CD14-positive monocyte (primary cell): ENCODE data around the gene MRPL42. TPM values are rescaled to one million over a fixed set of nuclear protein-coding genes. Genes with fewer than 3 reads are reported as not detected.
A peak's percentile ranks its signal among the peaks of the same experiment; 100 is the strongest.

ENCODE experiments used
- DNase-seq, 3 donors: peaks; one replicate each; pipeline ENCODE4 v3.0.0-alpha.2; 2011 to 2022
- H2AFZ ChIP-seq: 2 replicates; pipeline ENCODE4 v1.6.0; 2012; ENCODE audit warnings: mild to moderate bottlenecking, low read depth, low read length, inconsistent platforms; ENCODE audit not compliant: insufficient read depth, poor library complexity, severe bottlenecking
- H3K27ac ChIP-seq, 2 donors: 1 replicate in 1 of 2; 2 replicates in 1 of 2; pipeline ENCODE4 v1.5.1; 2012 to 2013; ENCODE audit warnings: low read length in 2 of 2, control low read depth in 1 of 2, inconsistent platforms in 1 of 2, low read depth in 1 of 2, mild to moderate bottlenecking in 1 of 2
- H3K27me3 ChIP-seq, 2 donors: one replicate each; pipeline versions ENCODE4 v1.6.0 to v1.6.1; 2011 to 2013; ENCODE audit warnings: low read length in 2 of 2; ENCODE audit not compliant: control insufficient read depth in 2 of 2, insufficient read depth in 2 of 2
- H3K36me3 ChIP-seq, 2 donors: replicated peaks in 1 of 2; 1 replicate in 1 of 2; 2 replicates in 1 of 2; pipeline versions ENCODE4 v1.5.1 to v1.6.1; 2012 to 2013; ENCODE audit warnings: low read length in 2 of 2, control low read depth in 1 of 2, inconsistent platforms in 1 of 2, mild to moderate bottlenecking in 1 of 2; ENCODE audit not compliant: insufficient read depth in 2 of 2, control insufficient read depth in 1 of 2
- H3K4me1 ChIP-seq, 2 donors: 1 replicate in 1 of 2; 2 replicates in 1 of 2; pipeline versions ENCODE4 v1.5.1 to v1.6.1; 2012 to 2013; ENCODE audit warnings: low read length in 2 of 2, control low read depth in 1 of 2, inconsistent platforms in 1 of 2, mild to moderate bottlenecking in 1 of 2, moderate library complexity in 1 of 2; ENCODE audit not compliant: insufficient read depth in 2 of 2, control insufficient read depth in 1 of 2
- H3K4me2 ChIP-seq: replicated peaks from 2 replicates; pipeline ENCODE3; 2012; ENCODE audit warnings: low read length, moderate library complexity, mild to moderate bottlenecking; ENCODE audit not compliant: poor library complexity, severe bottlenecking; ENCODE audit errors: extremely low read depth
- H3K4me3 ChIP-seq, 3 experiments: fragments of 200-600 bp in 1 of 3; sonication (generic) in 1 of 3; replicated peaks in 1 of 3; 1 replicate in 2 of 3; 2 replicates in 1 of 3; pipeline ENCODE4 v1.5.1; 2011 to 2013; ENCODE audit warnings: low read length in 3 of 3, mild to moderate bottlenecking in 3 of 3, control low read depth in 2 of 3, low read depth in 2 of 3, inconsistent platforms in 1 of 3, moderate library complexity in 1 of 3
- H3K79me2 ChIP-seq: 2 replicates; pipeline ENCODE4 v1.6.0; 2012; ENCODE audit warnings: mild to moderate bottlenecking, control low read depth, inconsistent platforms, low read length, moderate library complexity; ENCODE audit not compliant: insufficient read depth
- H3K9ac ChIP-seq: 2 replicates; pipeline ENCODE4 v1.6.0; 2017; ENCODE audit warnings: low read length, mild to moderate bottlenecking; ENCODE audit not compliant: insufficient read depth, poor library complexity, severe bottlenecking
- H3K9me3 ChIP-seq, 2 donors: replicated peaks in 1 of 2; 1 replicate in 1 of 2; 2 replicates in 1 of 2; pipeline versions ENCODE4 v1.5.1 to v1.6.1; 2012 to 2013; ENCODE audit warnings: low read length in 2 of 2, control low read depth in 1 of 2; ENCODE audit not compliant: control insufficient read depth in 1 of 2, insufficient read depth in 1 of 2
- H4K20me1 ChIP-seq: 2 replicates; pipeline ENCODE4 v1.6.0; 2012; ENCODE audit warnings: mild to moderate bottlenecking, low read length, control low read depth, moderate library complexity; ENCODE audit not compliant: insufficient read depth
- H3K27ac Mint-ChIP-seq, 7 donors: one replicate each; pipeline ENCODE4 v1.8.0; 2020; ENCODE audit warnings: mild to moderate bottlenecking in 7 of 7, mixed read lengths in 7 of 7, moderate library complexity in 6 of 7, inconsistent platforms in 2 of 7
- H3K27me3 Mint-ChIP-seq, 3 donors: one replicate each; pipeline ENCODE4 v1.8.0; 2021 to 2022; ENCODE audit warnings: low read depth in 3 of 3, mild to moderate bottlenecking in 3 of 3, mixed read lengths in 3 of 3, moderate library complexity in 3 of 3, inconsistent platforms in 1 of 3
- H3K36me3 Mint-ChIP-seq, 2 donors: one replicate each; pipeline ENCODE4 v1.8.0; 2020; ENCODE audit warnings: mixed read lengths in 2 of 2, inconsistent platforms in 1 of 2, mild to moderate bottlenecking in 1 of 2
- H3K4me1 Mint-ChIP-seq: one replicate; pipeline ENCODE4 v1.8.0; 2020; ENCODE audit warnings: mild to moderate bottlenecking, mixed read lengths
- H3K4me3 Mint-ChIP-seq, 2 donors: one replicate each; pipeline ENCODE4 v1.8.0; 2020; ENCODE audit warnings: mild to moderate bottlenecking in 2 of 2, mixed read lengths in 2 of 2, moderate library complexity in 1 of 2
- H3K9me3 Mint-ChIP-seq, 7 donors: one replicate each; pipeline ENCODE4 v1.8.0; 2020 to 2022; ENCODE audit warnings: mixed read lengths in 7 of 7, mild to moderate bottlenecking in 6 of 7, moderate library complexity in 6 of 7, inconsistent platforms in 2 of 7
- WGBS: methylation state at CpG from one replicate; pipeline ENCODE4 v1.1.5; 2013; ENCODE audit warnings: missing lambda C conversion rate; ENCODE audit not compliant: insufficient coverage; 5-methylcytosine and 5-hydroxymethylcytosine counted together
- intact Hi-C, 2 donors: fragments of 100-400 bp; cut with micrococcal nuclease; formaldehyde crosslinking; loops; one replicate each; pipeline versions ENCODE4 v1.15.0 to v1.15.1; 2023
- polyA plus RNA-seq, 3 donors: library from polyadenylated mRNA; depleted of rRNA in 1 of 3; unstranded in 2 of 3; stranded (reverse) in 1 of 3; fragments of 300-500 nt in 2 of 3; fragments of >200 nt in 1 of 3; fragmentation: Illumina TruSeq in 2 of 3; gene quantifications; 1 replicate in 2 of 3; 2 replicates in 1 of 3; pipeline ENCODE4 v1.2.3, GENCODE V29; 2012 to 2021
- TF ChIP-seq, protein P1 (sequence below): fragments of 200-600 bp; IDR thresholded peaks from one replicate; pipeline ENCODE4 v1.8.0; 2022; ENCODE audit warnings: antibody characterized with exemption, mild to moderate bottlenecking

MRPL42 gene
- polyA plus RNA-seq, 3 donors = 15.7 to 68.3 (median 62.8) TPM

DNA sequence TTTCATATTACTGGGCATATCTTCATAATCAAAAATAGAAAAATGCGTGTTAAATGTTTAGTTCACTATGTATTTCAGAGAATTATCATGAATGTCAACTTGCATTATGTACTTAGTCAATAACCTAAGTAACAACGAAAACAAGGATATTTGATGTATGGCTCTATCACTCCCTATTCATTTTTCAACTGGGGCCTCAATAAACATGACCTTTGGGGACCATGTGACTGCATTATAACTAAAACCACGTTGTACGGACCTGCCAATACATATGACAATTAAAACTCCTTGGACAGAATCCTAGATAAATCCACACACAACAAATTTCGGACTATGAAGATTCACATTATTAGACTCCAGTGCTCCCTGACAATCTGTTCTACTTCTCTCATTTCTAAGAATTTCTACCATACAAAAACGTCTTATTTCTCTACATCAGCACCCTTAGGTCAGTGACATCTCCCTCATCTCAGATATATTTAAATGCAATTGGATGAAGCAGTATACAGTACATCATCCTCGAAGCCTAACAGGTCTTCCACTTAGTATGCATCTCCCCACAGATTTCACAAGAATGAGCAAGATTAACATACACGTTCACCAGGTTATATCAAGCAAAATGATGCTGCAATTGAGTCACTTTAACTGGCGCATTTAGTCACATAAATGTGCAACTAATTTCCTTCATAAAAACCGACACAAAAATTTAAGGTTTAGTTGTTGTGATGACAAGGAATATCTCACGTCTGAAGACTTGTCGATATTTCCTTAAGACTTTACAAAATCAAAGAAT lies 27.1 kb upstream of the MRPL42 start:
- H3K4me1 ChIP-seq = peaks cover 30 to 54% of the 10 kb centered on the region in 2 donors
- no peaks in the 10 kb centered on the region for H3K27me3 ChIP-seq
- H3K36me3 ChIP-seq = no peaks in the 10 kb centered on the region
- Mint-ChIP-seq H3K4me3 (peak overlapping the region; percentile 93 to 94), H3K27ac (peak overlapping the region; percentile 89 to 96 (median 94)), H3K4me1 (peaks cover 58% of the 10 kb centered on the region), H3K9me3 (no peaks in the 10 kb centered on the region), H3K27me3 (no peaks in the 10 kb centered on the region), H3K36me3 (no peaks in the 10 kb centered on the region)
- H3K9ac ChIP-seq = peak overlapping the region; percentile 98
- 48% methylated on average over 3 of the region's 12 CpGs for WGBS
- peak in 2 of 3 donors; percentile 19 to 53 for DNase-seq
- peak overlapping the region; percentile 83 for H3K4me2 ChIP-seq
- H3K79me2 ChIP-seq = peaks cover 65% of the 10 kb centered on the region
- intact Hi-C loops = loop anchor here in 1 of 2 donors (10.0 kb wide), 1 partner anchor 235 kb away; the partner anchor contains the start of gene CRADD
- peak overlapping the region; percentile 81 to 91 (median 83) for H3K4me3 ChIP-seq
- TF ChIP-seq, protein P1, sequence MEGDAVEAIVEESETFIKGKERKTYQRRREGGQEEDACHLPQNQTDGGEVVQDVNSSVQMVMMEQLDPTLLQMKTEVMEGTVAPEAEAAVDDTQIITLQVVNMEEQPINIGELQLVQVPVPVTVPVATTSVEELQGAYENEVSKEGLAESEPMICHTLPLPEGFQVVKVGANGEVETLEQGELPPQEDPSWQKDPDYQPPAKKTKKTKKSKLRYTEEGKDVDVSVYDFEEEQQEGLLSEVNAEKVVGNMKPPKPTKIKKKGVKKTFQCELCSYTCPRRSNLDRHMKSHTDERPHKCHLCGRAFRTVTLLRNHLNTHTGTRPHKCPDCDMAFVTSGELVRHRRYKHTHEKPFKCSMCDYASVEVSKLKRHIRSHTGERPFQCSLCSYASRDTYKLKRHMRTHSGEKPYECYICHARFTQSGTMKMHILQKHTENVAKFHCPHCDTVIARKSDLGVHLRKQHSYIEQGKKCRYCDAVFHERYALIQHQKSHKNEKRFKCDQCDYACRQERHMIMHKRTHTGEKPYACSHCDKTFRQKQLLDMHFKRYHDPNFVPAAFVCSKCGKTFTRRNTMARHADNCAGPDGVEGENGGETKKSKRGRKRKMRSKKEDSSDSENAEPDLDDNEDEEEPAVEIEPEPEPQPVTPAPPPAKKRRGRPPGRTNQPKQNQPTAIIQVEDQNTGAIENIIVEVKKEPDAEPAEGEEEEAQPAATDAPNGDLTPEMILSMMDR = no peak
- no peaks in the 10 kb centered on the region for H3K9me3 ChIP-seq
- H4K20me1 ChIP-seq = peaks cover 57% of the 10 kb centered on the region
- H2AFZ ChIP-seq = peak overlapping the region; percentile 86
- H3K27ac ChIP-seq = peak overlapping the region in 1 of 2 donors; percentile 91

DNA sequence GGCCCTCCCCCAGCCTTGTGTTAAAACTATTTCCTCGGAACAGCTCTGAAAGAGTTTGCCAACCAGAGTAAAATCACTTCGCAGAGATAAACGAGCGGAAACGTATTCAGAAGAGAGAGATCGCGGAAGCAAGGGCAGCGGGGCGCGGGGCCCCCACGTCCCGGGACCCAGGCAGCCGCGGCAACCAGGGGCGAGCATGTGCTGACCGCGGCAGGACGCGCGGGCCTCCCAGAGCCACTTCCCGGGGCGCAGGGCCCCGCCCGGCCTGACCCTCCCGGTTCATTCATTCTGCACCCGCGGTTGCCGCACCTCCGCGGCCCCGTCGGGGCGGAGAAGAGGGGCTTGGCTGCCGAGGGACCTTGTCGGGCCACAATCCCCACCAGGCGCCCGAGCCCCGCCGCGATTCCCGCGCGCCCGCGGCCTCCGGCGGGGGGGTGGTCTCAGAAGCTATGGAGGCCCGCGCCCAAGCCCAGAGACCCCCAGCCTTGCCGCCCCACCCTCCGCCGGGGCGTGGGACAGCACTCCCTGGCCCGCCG lies 26.2 kb upstream of the MRPL42 start:
- H3K4me3 ChIP-seq = peak overlapping the region; percentile 81 to 91 (median 83)
- H3K36me3 ChIP-seq = no peaks in the 10 kb centered on the region
- no peaks in the 10 kb centered on the region for H3K27me3 Mint-ChIP-seq
- peaks cover 56% of the 10 kb centered on the region for H3K79me2 ChIP-seq
- H3K36me3 Mint-ChIP-seq = no peaks in the 10 kb centered on the region
- WGBS = under 1% methylated on average over 54 of the region's 55 CpGs
- H3K4me3 Mint-ChIP-seq = peak overlapping the region; percentile 93 to 94
- H3K9me3 ChIP-seq = no peaks in the 10 kb centered on the region
- H3K4me1 Mint-ChIP-seq = peaks cover 52% of the 10 kb centered on the region
- peak overlapping the region; percentile 98 for H3K9ac ChIP-seq
- peak overlapping the region; percentile 68 to 91 for H3K27ac ChIP-seq
- no peaks in the 10 kb centered on the region for H3K9me3 Mint-ChIP-seq
- peak overlapping the region; percentile 83 for H3K4me2 ChIP-seq
- DNase-seq = peak in 2 of 3 donors; percentile 16 to 28
- H4K20me1 ChIP-seq = peaks cover 48% of the 10 kb centered on the region
- no peaks in the 10 kb centered on the region for H3K27me3 ChIP-seq
- intact Hi-C loops = loop anchor here in 1 of 2 donors (10.0 kb wide), 1 partner anchor 234 kb away; the partner anchor contains the start of gene CRADD
- peaks cover 30 to 46% of the 10 kb centered on the region in 2 donors for H3K4me1 ChIP-seq
- peak overlapping the region; percentile 86 for H2AFZ ChIP-seq
- TF ChIP-seq, protein P1 = no peak
- H3K27ac Mint-ChIP-seq = peak overlapping the region; percentile 90 to 96 (median 94)
